CMK (cell line): ENCODE data around the gene AQP10.
"Not testable (repeated sequence)": the region's sequence is repeated elsewhere in the genome, so short reads cannot be mapped to it uniquely, and the experiment has no call there.

Experiments
- DNase-seq: peaks from one replicate; pipeline ENCODE4 v3.0.0-alpha.2; 2010; ENCODE audit warnings: low read depth

Gene AQP10

DNA sequence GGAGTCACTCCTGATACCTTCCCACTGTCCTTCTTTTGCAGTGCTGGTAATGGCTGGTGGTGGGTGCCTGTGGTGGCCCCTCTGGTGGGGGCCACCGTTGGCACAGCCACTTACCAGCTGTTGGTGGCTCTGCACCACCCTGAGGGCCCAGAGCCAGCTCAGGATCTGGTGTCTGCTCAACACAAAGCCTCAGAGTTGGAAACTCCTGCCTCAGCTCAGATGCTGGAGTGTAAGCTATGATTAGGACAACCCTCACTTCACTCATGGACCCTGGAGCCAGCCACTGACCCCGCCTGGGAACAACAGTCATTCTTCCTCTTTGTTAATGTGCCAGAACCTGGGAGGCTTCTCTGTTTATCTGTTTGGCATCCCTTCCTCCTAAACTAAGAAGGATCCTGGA is 3.3 kb downstream of the AQP10 start:
- no peak for DNase-seq

DNA sequence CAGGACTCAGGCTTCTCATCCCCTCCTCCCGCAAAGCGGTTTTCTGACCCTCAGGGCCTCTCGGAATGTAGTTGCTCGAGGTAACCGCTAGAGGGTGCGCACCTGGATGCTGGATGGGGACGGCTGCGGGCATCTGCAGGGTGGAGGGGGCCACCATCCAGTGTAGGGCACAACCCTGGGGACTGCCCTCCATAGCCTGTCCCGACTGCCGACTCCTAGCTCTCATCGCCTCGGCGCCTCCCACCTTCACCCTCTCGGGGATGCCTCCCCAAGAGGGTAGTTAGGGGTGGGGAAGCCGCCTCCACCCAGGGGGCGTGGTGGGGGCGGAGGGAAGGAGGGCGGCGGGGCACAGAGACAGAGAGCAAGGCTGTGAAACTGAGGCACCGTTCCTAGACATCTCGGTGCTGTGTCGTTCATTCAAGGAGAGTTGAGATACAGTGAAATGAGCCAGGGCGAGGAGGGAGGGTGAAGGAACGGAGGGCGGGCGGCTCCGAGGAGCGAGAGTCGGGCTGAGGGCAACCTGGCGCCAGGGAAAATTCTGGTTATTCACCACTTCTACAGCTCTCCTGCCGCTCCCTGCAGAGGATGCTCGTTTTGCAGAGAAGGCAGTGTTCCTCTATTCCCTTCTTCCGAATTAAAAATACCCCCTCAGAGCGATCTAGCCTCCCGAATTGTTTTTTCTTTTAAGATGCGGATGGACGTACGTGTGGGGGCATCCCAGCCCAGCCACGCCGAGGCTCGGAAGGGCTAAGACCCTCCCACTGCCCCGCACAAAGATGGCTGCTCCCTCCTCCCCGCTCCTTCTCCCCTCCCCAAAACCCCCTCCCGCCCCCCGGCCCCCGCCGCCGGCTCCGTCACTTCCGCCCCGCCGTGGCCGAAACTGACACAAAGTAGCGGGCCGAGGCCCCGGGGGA is 4.0 kb downstream of the AQP10 start, which contains the start of gene ATP8B2:
ATP8B2 (plus strand) TSS at position 857 of the 914 bp plus-strand sequence. CDS start 2,617 bp downstream, outside the sequence.
- DNase-seq: no peak

DNA sequence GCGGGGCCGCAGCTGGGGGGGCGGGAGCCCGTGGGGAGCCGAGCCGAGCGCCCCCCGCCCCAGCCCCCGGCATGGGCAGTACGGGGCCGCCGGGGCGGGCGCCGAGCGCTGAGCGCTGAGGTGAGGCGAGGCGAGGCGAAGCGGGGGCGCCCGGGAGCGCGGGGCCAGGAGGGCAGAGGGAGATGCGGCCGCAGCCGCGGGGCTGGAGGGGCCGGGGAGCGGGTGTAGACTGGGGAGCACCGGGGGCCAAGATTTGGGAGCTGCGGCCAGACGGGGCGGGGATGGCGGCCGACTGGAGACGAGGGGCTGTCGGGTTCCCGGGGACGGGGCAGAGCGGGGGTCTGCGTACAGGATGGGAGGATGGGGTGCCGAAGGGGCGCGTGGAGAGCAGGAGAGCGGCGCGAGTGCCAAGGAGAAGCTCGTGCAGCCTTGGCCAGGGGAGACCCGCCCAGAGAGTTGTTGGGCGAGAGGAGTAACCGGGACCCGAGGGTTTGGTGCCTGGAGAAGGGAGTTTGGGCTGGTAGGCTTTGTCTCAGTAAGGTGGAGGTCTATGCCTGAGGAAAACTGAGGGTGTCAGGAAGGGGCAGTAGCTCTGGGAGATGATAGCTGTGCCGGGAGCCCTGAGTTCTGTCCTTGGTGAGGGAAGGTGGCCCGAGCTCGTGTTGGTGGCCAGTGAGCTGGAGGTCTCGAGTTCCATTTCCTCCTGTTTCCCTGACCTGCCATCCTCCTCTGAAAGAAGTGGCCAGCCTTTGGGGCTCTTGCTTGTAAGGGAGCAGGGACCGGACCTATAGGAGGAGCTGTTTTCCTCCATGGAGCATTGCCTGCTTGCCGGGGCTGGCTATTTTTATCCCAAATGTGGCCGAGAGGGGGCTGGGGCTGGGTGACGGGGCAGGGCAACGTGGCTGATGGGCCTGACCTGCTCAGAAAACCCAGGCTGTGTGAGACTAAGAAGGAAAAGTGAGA is 5.0 kb downstream of the AQP10 start:
- DNase-seq: no peak

DNA sequence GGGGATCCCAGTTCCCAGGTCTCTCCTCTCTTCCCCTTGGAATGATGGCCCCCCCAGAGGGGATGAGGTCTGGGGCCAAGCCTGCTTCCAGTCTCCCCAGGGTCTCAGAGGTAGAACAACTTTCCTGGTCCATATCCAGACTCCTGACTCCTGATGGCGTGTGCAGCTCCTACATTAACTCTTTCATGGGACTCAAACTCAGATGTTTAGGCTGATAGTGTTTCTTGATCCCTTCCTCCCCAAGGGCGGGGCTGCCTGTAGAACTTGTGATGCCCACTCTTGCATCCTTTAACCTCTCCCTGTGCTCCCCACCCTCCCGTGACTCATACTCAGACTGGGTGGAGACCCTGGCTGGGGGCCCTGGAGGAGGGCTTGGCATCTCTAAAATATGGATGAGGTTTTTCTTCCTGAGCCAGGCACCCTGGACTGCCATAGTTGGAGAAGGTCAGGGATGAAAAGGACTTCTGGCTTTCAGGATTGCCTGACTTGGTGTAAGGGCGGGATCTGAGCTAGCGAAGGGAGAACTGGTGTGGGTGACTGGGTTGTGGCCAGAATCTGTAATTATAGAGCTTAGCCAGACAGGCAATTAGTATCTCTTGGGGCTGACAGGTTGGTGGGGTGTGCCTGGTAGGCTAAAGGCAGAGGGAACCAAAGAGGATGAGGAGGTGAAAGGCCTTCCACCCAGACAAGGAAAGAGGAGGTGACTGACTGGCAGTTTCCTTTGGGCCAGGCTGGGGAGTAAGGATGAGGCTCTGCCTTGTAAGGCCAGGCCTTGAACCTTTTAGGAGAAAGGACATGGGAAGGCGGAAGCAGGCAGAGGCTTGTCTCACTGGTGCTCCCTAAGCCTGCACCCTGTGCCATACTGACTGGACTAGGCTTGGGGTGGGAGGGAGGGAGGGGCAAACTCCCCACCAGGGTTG is 5.9 kb downstream of the AQP10 start:
- no peak for DNase-seq

DNA sequence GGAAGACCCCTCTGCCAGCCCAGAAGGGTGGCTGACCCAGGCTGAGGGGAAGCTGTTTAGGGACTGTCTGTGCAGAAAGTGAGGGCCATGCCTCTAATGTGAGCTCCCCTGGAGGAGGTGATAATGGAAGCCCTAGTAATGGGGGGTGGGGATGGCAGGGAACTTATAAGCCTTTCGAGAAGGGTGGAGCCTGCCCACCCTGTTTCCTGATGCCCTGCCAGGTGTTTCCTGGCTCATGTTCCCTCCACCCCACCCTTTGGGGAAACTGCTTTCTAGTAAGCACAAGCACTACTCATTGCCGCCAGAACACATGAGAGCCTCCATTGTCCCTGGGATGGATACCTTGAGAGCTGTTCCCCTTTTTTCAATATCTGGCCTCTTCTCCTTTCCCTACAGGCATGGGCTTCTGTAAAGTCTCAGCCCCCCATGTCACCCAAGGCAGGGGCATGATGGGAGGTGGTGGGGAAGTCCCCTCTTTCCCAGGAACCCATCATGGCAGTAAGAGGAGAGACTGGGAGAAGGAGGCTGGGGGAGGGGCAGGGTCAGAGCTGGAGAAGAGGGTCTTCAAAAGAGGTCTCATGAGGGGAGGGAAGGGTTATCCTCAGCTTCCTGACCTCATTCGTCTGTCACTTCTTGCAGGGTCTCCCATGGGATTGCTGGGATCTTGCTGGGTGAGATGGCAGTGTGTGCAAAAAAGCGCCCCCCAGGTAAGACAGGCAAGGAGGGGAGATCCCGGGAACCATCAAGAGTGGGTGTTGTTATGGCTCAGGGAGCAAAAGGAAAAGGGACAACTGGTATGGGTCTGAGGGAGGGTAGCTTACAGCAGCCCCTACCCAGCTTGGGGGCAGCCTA is 6.8 kb downstream of the AQP10 start:
- no peak for DNase-seq

DNA sequence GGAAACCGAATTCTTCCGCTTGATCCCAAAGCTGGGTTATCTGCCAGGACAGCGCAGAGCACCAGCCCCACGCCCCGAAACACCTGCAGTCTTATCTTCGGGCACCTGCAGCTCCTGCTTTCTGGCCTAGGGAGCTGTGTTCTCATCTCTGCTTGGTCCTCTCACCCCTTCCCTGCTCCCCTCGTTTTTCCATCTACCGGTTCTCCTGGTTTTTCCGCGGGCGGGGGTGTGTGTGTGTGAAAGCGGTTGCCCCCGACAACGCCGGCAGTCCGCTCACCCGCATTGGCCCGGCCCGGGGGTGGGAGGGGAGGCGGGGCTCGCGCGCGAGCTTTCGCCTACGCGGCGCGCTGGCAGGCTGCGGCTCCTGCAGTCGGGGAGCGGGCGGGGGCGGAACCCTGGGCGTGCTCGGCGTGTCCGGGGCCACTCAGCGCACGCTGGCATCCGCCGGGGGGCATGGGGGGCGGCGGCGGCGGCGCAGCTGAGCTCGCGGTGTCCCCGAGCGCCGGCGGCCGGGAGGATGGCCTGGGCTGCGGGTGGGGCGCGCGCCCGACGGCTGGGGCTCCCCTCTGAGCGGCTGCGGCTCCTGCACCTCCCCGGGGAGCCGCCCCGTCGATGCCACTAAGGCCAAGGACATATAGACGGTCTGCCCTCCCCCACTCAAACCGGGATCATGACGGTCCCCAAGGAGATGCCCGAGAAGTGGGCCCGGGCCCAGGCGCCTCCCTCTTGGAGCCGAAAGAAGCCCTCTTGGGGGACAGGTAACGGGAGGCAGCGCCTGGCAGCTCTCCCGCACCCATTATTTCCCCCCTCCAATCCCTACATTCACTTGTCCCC is 7.6 kb downstream of the AQP10 start:
- DNase-seq: no peak

DNA sequence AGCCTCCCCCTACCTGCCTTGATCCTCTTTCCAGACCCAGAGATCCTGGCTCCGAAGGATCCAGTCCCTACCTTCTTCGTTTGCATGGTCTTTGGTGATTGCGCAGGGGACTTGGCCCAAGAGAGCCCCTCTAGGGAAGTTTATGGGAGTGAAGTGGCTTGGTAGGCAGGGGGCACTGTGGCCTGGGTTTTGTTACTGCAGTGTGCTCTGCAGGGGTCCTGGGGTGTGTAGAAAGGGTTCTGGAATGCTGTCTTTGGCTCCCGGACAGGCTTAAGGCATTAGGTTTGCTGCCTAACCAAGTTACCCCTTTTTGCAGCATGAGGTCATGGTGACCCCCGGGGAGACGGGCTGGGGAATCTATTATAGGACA is 8.2 kb downstream of the AQP10 start:
- no peak for DNase-seq

DNA sequence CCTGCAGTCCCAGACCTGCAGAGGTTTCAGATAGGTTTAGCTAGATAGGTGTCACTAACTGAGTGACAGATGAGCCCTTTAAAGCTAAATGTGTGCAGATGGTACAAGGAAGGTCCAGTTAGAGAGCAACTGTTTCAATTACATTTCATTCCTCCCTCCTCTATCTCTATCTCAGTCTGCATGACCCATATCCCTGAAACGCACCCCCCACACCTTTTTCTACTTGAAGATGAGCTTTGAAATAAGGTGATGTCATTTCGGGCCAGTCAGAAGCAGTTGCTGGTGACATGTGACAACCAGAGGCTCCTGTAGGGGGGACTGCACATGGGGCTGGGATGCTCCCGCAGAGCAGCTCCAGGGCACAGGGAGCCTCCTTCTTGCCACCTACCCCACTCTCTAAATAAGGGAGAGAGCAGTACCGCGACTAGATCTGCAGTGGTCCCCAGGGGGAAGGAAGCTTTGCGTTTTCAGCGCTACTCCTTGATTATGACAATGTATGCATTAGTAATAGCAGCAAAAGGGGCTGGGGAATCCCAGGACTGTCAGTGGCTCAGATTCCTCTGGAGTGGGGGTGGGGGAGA is 8.7 kb downstream of the AQP10 start:
- no peak for DNase-seq

DNA sequence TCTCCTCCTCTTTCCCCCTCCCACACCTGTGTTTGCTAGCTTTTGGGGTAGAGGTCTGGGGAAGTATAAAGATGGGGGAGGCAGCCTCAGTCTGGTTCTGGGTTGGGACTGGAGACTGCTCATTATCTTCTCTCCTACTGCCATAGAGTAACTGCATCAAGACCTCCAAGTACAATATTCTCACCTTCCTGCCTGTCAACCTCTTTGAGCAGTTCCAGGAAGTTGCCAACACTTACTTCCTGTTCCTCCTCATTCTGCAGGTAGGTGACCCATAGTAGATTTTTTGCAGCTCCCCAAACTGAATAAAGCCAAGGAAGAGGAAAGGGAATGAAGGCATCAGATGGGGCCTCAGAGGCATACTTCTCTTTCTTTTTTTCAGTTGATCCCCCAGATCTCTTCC is 9.8 kb downstream of the AQP10 start:
- no peak for DNase-seq

DNA sequence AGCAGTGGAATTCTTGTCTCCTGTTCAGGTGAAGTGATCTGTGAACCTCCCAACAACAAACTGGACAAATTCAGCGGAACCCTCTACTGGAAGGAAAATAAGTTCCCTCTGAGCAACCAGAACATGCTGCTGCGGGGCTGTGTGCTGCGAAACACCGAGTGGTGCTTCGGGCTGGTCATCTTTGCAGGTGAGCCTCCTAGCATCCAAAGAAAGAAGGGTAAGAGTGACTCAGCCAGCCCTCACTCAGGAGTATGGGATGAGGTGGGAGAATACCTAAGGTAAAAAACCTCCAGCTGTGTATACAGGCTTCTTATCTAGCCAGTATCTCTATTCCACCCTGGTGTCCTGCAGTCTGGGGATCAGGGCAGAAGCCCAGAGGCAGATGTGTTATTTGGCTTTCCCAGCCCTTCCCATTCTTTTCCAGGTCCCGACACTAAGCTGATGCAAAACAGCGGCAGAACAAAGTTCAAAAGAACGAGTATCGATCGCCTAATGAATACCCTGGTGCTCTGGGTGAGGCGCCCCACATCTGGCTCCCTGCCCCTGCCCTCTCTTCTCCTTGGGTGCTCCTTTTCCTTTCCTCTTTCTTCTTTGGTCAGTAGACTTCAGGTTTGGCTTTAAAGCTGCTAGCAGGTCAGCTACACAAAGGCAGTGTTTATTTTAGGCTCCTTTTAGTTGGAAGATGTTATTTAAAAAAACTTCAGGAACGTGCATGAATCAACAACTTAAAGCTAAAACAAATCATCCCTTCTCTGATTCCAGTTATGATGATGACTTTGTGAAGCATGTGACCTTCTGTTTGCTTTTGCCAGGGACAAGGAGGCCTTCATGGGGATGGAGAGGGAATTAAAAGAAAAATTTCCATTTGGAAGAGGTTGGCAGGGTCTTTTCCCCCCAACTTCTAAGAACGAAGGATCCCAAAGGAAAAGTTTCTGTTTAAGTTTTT is 13.5 kb downstream of the AQP10 start:
- DNase-seq: no peak

DNA sequence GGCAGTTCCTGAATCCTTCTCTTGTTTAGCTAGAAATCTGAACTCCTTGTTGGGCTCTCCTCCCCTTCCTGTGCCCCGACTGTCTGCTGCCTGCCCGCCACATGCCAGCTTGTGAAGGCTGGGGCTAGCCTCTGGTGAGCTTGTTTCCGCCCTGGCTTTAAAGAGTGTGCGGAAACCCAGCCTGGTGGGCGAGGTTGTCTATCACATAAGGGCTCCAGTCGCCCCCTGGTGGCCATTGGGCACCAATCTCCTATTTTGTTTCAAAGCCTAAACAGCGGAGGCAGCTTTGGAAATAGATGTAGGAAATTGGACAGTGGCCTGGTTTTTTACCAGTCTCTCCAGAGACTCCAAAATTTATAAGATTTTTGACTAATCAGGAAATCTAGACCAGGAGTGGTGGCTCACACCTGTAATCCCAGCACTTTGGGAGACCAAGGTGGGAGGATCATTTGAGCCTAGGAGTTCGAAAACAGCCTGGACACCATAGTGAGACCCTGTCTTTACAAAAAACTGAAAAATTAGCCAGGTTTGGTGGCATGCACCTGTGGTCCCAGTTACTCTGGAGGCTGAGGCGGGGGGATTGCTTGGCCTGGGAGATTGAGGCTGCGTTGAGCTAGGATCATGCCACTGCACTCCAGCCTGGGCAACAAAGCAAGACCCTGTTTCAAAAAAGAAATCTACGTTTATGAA is 14.3 kb downstream of the AQP10 start:
- no peak for DNase-seq

DNA sequence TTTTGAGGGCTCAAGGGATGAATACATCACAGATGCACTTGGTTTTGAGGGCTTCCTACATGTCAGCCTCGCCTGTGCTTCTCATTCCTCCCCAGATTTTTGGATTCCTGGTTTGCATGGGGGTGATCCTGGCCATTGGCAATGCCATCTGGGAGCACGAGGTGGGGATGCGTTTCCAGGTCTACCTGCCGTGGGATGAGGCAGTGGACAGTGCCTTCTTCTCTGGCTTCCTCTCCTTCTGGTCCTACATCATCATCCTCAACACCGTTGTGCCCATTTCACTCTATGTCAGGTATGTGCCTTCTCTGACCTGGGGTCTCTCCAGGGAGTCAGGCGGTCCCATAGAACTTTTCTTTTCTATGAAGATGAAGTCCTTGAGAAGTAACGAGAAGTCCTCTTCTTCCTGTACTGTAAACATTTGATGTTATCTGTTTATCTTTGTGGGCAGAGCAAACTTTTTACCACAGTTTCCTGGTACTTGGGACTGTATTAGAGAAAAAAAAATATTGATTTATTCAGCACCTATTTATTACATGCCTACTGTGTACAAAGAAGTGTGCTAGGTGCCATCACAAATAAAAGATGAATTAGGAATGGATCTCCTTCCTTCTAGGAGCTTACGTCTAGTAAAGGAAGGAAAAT is 16.5 kb downstream of the AQP10 start:
- DNase-seq: no peak

DNA sequence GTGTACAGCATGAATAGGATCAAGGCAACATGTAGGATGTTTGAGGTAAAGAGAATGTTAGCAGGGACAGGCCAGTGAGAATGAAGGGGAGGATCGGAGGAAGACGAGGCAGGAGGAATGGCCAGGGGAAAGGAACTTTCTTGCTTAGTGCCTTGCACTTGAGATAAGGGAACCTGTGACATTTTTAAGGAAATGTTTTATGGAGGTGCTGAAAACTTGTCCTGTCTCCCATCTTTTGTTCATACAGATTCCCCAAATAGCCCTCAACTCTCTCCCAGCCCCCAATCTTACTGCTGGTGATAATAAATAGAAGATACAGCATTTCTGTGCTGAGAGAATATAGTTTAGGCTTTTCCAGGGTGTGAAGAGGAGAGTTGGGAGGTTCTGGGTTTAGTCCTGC is 18.0 kb downstream of the AQP10 start:
- DNase-seq: no peak

DNA sequence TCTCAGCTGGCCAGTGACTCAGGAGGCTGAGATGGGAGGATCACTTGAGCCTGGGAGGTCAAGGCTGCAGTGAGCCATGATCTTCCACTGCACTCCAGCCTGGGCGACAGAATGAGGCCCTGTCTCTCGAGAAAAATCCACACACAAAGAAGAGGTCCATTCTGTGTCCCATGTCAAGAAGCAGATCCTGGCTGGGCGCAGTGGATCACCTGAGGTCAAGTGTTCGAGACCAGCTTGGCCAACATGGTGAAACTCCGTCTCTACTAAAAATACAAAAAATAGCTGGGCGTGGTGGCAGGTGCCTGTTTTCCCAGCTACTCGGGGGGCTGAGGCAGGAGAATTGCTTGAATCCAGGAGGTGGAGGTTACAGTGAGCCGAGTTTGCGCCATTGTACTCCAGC is 20.5 kb downstream of the AQP10 start:
- not testable (repeated sequence) for DNase-seq

DNA sequence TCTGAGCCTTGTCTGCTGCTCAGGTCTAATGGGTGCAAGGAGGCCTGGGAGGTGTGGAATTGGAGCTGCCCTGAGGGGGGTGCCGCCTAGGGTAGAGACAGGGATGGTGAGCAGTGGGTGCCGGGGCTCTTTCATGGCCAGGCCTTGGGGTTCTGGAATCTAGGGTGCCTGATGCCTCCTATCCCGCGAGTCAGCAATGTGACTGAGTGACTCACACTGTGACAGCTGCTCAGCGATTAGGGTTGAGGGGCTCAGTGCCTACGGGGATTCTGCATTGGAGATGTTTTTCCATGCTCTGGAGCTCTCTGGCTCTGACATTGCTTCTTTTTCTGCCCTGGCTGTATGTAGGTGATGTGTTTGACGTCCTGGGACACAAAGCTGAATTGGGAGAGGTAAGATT is 21.2 kb downstream of the AQP10 start:
- DNase-seq: no peak

DNA sequence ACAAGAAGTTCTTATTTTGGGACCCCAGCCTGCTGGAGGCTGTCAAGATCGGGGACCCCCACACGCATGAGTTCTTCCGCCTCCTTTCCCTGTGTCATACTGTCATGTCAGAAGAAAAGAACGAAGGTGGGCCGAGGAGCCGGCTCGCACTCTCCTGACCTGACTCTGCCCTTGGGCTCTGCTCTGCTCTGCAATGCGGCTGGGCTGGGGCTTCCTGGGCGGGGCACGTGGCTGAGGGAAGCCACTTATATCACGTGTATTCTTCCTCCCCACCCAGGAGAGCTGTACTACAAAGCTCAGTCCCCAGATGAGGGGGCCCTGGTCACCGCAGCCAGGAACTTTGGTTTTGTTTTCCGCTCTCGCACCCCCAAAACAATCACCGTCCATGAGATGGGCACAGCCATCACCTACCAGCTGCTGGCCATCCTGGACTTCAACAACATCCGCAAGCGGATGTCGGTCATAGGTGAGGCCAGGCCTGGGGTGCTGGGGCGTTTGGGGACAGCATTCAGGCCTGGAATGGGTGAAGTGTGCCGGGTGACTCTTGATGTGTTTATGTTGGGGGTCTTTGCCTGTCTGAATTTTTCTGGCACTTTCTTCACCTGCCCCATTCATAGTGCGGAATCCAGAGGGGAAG is 22.1 kb downstream of the AQP10 start:
- DNase-seq: no peak
